ENCODE results near the gene CTNNA3.

Gene CTNNA3

DNA sequence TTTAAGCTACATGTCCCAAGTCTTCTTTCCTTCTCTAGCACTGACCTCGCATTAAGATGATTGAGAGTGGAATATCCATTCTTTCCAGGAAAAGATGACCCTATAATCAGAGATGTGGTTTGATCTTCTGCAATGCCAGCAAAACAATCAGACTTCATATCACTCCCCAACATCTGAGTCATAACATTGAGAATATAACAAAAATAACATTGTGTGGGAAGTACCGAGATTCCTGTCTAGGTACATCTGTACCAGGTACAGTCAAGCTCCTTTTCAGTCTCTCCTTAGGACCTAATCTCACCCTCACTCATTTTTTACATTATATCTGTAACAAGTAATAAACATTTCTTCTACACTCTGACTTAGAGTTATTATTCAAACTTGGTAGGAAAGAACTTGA is 568.6 kb downstream of the CTNNA3 start:
- TF ChIP-seq, protein P1, sequence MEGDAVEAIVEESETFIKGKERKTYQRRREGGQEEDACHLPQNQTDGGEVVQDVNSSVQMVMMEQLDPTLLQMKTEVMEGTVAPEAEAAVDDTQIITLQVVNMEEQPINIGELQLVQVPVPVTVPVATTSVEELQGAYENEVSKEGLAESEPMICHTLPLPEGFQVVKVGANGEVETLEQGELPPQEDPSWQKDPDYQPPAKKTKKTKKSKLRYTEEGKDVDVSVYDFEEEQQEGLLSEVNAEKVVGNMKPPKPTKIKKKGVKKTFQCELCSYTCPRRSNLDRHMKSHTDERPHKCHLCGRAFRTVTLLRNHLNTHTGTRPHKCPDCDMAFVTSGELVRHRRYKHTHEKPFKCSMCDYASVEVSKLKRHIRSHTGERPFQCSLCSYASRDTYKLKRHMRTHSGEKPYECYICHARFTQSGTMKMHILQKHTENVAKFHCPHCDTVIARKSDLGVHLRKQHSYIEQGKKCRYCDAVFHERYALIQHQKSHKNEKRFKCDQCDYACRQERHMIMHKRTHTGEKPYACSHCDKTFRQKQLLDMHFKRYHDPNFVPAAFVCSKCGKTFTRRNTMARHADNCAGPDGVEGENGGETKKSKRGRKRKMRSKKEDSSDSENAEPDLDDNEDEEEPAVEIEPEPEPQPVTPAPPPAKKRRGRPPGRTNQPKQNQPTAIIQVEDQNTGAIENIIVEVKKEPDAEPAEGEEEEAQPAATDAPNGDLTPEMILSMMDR (IDR thresholded peaks at IDR 0.05) = no peak
- Histone ChIP-seq H3K4me1 (ENCODE audit: control insufficient read depth in 1 of 2, insufficient read depth in 1 of 2, low read depth in 1 of 2, low read length in 1 of 2) (no peaks in the 10 kb centered on the region), H3K9me3 (no peaks in the 10 kb centered on the region), H3K36me3 (no peaks in the 10 kb centered on the region), H3K27ac (no peak overlapping the region), H3K4me3 (ENCODE audit: low read depth in 1 of 2, low read length in 1 of 2) (no peak overlapping the region), H3K27me3 (no peaks in the 10 kb centered on the region)

DNA sequence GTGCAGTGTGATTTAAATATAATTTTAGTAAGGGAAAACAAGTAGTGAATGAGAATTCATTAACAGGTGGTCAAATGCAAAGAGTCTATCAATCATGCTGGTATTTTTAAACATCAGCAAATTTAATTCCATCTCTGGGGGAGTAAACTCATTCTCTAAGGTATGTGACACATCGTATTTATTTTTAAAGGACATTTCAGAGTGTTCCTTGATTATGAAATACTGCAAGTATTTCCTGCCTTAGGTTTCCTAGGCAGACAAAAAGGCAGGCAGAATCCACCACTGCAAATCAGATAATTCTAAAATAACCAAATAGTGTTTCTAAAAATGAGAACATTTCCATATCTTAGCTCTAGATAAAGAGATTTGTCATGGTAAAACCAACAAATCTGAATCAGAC is 576.3 kb downstream of the CTNNA3 start:
- Histone ChIP-seq H3K4me3 (ENCODE audit: low read depth in 1 of 2, low read length in 1 of 2) (no peak overlapping the region), H3K36me3 (no peaks in the 10 kb centered on the region), H3K9me3 (no peaks in the 10 kb centered on the region), H3K27me3 (no peaks in the 10 kb centered on the region), H3K27ac (no peak overlapping the region), H3K4me1 (ENCODE audit: control insufficient read depth in 1 of 2, insufficient read depth in 1 of 2, low read depth in 1 of 2, low read length in 1 of 2) (no peaks in the 10 kb centered on the region)
- TF ChIP-seq, protein P1 (IDR thresholded peaks at IDR 0.05) = no peak

DNA sequence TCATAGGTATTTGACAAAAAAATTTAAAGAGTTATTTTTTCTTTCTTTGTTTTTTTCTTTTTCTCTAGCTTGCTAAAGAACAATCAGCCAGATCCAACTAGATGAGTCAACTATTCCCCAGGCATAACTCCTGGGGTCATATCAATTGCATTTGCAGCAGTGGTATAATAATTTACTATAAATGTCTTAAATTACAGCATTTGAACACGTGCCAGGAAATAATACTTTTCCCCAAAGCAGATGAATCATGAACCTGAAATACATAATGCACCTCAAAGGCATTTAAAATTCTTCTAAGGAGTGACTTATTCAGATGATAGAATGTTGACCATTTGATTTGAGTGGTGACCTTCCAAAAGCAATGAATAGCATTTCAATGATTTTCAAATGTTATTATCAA is 580.0 kb downstream of the CTNNA3 start:
- H3K27ac ChIP-seq = no peak overlapping the region
- no peaks in the 10 kb centered on the region for H3K27me3 ChIP-seq
- H3K9me3 ChIP-seq = no peaks in the 10 kb centered on the region
- no peak overlapping the region for H3K4me3 ChIP-seq (ENCODE audit: low read depth in 1 of 2, low read length in 1 of 2)
- TF ChIP-seq, protein P1 (IDR thresholded peaks at IDR 0.05) = no peak
- H3K4me1 ChIP-seq (ENCODE audit: control insufficient read depth in 1 of 2, insufficient read depth in 1 of 2, low read depth in 1 of 2, low read length in 1 of 2) = no peaks in the 10 kb centered on the region
- H3K36me3 ChIP-seq = no peaks in the 10 kb centered on the region

DNA sequence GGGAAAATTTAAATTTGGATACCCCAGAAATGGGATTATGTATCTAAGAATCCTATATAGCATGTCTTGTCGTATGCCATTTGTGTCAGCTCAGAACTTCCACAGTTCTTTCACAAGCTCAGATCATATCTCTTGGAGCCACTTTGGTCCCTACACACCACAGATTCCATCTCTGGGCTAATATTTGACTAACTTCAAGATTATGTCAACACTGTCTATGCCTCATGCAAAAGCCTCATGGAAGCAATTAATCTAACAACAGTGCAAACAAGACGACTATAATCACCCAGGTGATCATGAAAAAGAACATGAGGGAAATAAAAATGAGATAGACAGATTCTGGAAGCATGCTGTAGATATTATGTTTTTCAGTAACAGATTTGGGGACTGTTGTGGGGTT is 581.0 kb downstream of the CTNNA3 start:
- Histone ChIP-seq H3K27me3 (no peaks in the 10 kb centered on the region), H3K4me1 (ENCODE audit: control insufficient read depth in 1 of 2, insufficient read depth in 1 of 2, low read depth in 1 of 2, low read length in 1 of 2) (no peaks in the 10 kb centered on the region), H3K27ac (no peak overlapping the region), H3K9me3 (no peaks in the 10 kb centered on the region), H3K36me3 (no peaks in the 10 kb centered on the region), H3K4me3 (ENCODE audit: low read depth in 1 of 2, low read length in 1 of 2) (no peak overlapping the region)
- TF ChIP-seq, protein P1 (IDR thresholded peaks at IDR 0.05) = no peak

- no peaks in the 10 kb centered on the region for H3K9me3 ChIP-seq
- no peaks in the 10 kb centered on the region for H3K4me1 ChIP-seq (ENCODE audit: control insufficient read depth in 1 of 2, insufficient read depth in 1 of 2, low read depth in 1 of 2, low read length in 1 of 2)
- no peaks in the 10 kb centered on the region for H3K27me3 ChIP-seq
- no peak overlapping the region for H3K4me3 ChIP-seq (ENCODE audit: low read depth in 1 of 2, low read length in 1 of 2)
- no peak overlapping the region for H3K27ac ChIP-seq
- TF ChIP-seq, protein P1 (IDR thresholded peaks at IDR 0.05) = no peak
- H3K36me3 ChIP-seq = no peaks in the 10 kb centered on the region
These were observed 583.2 kb downstream of the CTNNA3 start for GRCh38 chr10:67112765-67113164.

DNA sequence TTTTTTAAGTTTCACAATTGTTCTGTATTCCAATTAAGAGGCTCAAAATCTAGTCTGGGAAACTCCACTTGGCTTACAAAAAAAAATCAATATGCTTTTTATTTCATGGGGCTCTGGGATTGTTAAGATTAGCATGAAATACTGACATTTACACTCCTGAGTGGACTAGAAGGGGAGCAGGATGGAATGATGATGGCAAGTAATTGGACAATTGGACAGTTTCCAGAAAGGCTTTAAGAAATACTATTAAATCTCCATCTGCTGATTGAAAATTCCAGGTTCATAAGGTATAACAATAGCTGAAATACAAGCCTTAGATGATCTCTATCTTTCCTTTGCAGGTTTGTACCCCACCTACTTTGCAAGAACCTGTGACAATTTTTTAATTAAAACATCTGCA is 585.7 kb downstream of the CTNNA3 start:
- no peaks in the 10 kb centered on the region for H3K4me1 ChIP-seq (ENCODE audit: control insufficient read depth in 1 of 2, insufficient read depth in 1 of 2, low read depth in 1 of 2, low read length in 1 of 2)
- H3K27me3 ChIP-seq = no peaks in the 10 kb centered on the region
- H3K9me3 ChIP-seq = no peaks in the 10 kb centered on the region
- H3K36me3 ChIP-seq = no peaks in the 10 kb centered on the region
- H3K4me3 ChIP-seq (ENCODE audit: low read depth in 1 of 2, low read length in 1 of 2) = no peak overlapping the region
- H3K27ac ChIP-seq = no peak overlapping the region
- TF ChIP-seq, protein P1 (IDR thresholded peaks at IDR 0.05) = no peak
